ENCODE measurements around the gene DCP1A.
"Not testable (repeated sequence)": the region's sequence is repeated elsewhere in the genome, so short reads cannot be mapped to it uniquely, and the experiment has no call there.

DCP1A gene

GRCh38 chr3:53350652-53351051 lies 3.3 kb upstream of the DCP1A start:
- Histone ChIP-seq H3K4me2 (ENCODE audit: low read length) (no peak overlapping the region), H3K4me3 (ENCODE audit: low read length) (no peak overlapping the region), H3K9ac (ENCODE audit: low read length) (no peak overlapping the region), H4K20me1 (ENCODE audit: insufficient read depth, low read length) (0 out of 2 replicates have a peak, but pooled peaks cover 5% of the 10 kb centered on the region), H3K4me1 (ENCODE audit: low read length) (peaks cover 11% of the 10 kb centered on the region), H3K27me3 (ENCODE audit: low read depth, low read length) (no peaks in the 10 kb centered on the region), H2AFZ (ENCODE audit: low read depth, low read length) (peak overlapping the region; percentile 73), H3K27ac (ENCODE audit: low read length) (no peak overlapping the region), H3K9me3 (ENCODE audit: insufficient read depth, low read length) (no peaks in the 10 kb centered on the region), H3K79me2 (ENCODE audit: low read length) (peaks cover 21% of the 10 kb centered on the region), H3K36me3 (replicated peaks; ENCODE audit: low read depth, low read length) (no peaks in the 10 kb centered on the region)
- peak; percentile 62 for TF ChIP-seq CTCF (IDR thresholded peaks at IDR 0.05; ENCODE audit: low read depth, low read length)
- TF ChIP-seq EZH2phosphoT487 (IDR thresholded peaks at IDR 0.05; ENCODE audit: low read depth): no peak

- H3K9me3 ChIP-seq (ENCODE audit: insufficient read depth, low read length); H4K20me1 ChIP-seq (ENCODE audit: insufficient read depth, low read length); H3K27me3 ChIP-seq (ENCODE audit: low read depth, low read length); H3K36me3 ChIP-seq (replicated peaks; ENCODE audit: low read depth, low read length): not testable (repeated sequence)
- Histone ChIP-seq H3K79me2 (ENCODE audit: low read length) (peaks cover 43% of the 10 kb centered on the region), H3K27ac (ENCODE audit: low read length) (peak overlapping the region; percentile 64), H3K4me1 (ENCODE audit: low read length) (peaks cover 15% of the 10 kb centered on the region), H2AFZ (ENCODE audit: low read depth, low read length) (peak overlapping the region; percentile 98), H3K9ac (ENCODE audit: low read length) (peak overlapping the region; percentile 92), H3K4me3 (ENCODE audit: low read length) (peak overlapping the region; percentile 91), H3K4me2 (ENCODE audit: low read length) (peak overlapping the region; percentile 84)
Observed at GRCh38 chr3:53348118-53348517, 775 bp upstream of the DCP1A start.

- Histone ChIP-seq H3K4me1 (ENCODE audit: low read length) (peaks cover 15% of the 10 kb centered on the region), H3K36me3 (replicated peaks; ENCODE audit: low read depth, low read length) (peaks cover 17% of the 10 kb centered on the region), H3K27ac (ENCODE audit: low read length) (peak overlapping the region; percentile 58), H2AFZ (ENCODE audit: low read depth, low read length) (peak overlapping the region; percentile 65; the same call in 1 of the 2 replicates), H3K4me3 (ENCODE audit: low read length) (peak overlapping the region; percentile 91), H4K20me1 (ENCODE audit: insufficient read depth, low read length) (0 out of 2 replicates have a peak, but pooled peaks cover 5% of the 10 kb centered on the region), H3K79me2 (ENCODE audit: low read length) (peaks cover 51% of the 10 kb centered on the region), H3K4me2 (ENCODE audit: low read length) (peak overlapping the region; percentile 92), H3K27me3 (ENCODE audit: low read depth, low read length) (no peaks in the 10 kb centered on the region), H3K9me3 (ENCODE audit: insufficient read depth, low read length) (no peaks in the 10 kb centered on the region), H3K9ac (ENCODE audit: low read length) (peak overlapping the region; percentile 95)
- TF ChIP-seq EZH2phosphoT487 (IDR thresholded peaks at IDR 0.05; ENCODE audit: low read depth) (no peak), CTCF (IDR thresholded peaks at IDR 0.05; ENCODE audit: low read depth, low read length) (no peak)
Observed at GRCh38 chr3:53346922-53347260, 452 bp downstream of the DCP1A start.

- TF ChIP-seq EZH2phosphoT487 (IDR thresholded peaks at IDR 0.05; ENCODE audit: low read depth) (no peak), CTCF (IDR thresholded peaks at IDR 0.05; ENCODE audit: low read depth, low read length) (no peak)
- H3K4me3 ChIP-seq (ENCODE audit: low read length): peak overlapping the region; percentile 91
- peak overlapping the region; percentile 95 for H3K9ac ChIP-seq (ENCODE audit: low read length)
- H3K4me1 ChIP-seq (ENCODE audit: low read length): peaks cover 15% of the 10 kb centered on the region
- no peak overlapping the region for H2AFZ ChIP-seq (ENCODE audit: low read depth, low read length)
- H3K79me2 ChIP-seq (ENCODE audit: low read length): peaks cover 51% of the 10 kb centered on the region
- H3K27me3 ChIP-seq (ENCODE audit: low read depth, low read length): no peaks in the 10 kb centered on the region
- peak overlapping the region; percentile 92 for H3K4me2 ChIP-seq (ENCODE audit: low read length)
- no peaks in the 10 kb centered on the region for H3K9me3 ChIP-seq (ENCODE audit: insufficient read depth, low read length)
- H4K20me1 ChIP-seq (ENCODE audit: insufficient read depth, low read length): 0 out of 2 replicates have a peak, but pooled peaks cover 5% of the 10 kb centered on the region
- H3K27ac ChIP-seq (ENCODE audit: low read length): 0 out of 2 replicates have a peak overlapping the region, but pooled peaks have one; percentile 58
- peaks cover 17% of the 10 kb centered on the region for H3K36me3 ChIP-seq (replicated peaks; ENCODE audit: low read depth, low read length)
Observed at GRCh38 chr3:53346514-53346913, 829 bp downstream of the DCP1A start.
